Measurements from ENCODE around the gene GLRA3. TPM values are rescaled to one million over a fixed set of nuclear protein-coding genes. Genes with fewer than 3 reads are reported as not detected.

GLRA3 gene
- total and polyA plus RNA-seq, 4 donors: 0.06 to 0.15 TPM; not detected in 2

DNA sequence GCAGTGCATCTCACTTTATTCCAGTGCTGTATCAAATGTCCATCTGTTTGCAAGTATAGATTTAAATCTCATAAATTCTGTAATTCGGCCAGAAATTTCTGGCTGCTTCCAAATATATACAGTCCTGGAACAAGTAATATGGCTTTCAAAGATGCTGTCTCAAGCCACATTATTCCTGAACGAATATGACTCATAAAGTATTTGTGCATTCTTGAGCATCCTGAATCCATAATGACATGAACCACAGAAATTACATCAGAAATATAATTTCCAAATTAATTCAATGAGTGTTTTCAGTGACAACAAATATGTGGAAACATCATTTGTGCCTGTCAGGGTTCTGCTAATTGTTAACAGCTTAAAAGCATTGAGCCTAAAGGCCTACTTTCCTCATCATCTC is 165.8 kb downstream of the GLRA3 start:
- TF ChIP-seq, protein P1, sequence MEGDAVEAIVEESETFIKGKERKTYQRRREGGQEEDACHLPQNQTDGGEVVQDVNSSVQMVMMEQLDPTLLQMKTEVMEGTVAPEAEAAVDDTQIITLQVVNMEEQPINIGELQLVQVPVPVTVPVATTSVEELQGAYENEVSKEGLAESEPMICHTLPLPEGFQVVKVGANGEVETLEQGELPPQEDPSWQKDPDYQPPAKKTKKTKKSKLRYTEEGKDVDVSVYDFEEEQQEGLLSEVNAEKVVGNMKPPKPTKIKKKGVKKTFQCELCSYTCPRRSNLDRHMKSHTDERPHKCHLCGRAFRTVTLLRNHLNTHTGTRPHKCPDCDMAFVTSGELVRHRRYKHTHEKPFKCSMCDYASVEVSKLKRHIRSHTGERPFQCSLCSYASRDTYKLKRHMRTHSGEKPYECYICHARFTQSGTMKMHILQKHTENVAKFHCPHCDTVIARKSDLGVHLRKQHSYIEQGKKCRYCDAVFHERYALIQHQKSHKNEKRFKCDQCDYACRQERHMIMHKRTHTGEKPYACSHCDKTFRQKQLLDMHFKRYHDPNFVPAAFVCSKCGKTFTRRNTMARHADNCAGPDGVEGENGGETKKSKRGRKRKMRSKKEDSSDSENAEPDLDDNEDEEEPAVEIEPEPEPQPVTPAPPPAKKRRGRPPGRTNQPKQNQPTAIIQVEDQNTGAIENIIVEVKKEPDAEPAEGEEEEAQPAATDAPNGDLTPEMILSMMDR (IDR thresholded peaks at IDR 0.05; ENCODE audit: control extremely low read depth, extremely low read depth): no peak
- ATAC-seq (ENCODE audit: insufficient read depth, low FRiP score) (no peak), DNase-seq (no peak)
- H3K9me3 ChIP-seq (ENCODE audit: control insufficient read depth in 4 of 4, insufficient read depth in 3 of 4, low read length in 3 of 4): no peaks in the 10 kb centered on the region
- H3K9ac ChIP-seq (ENCODE audit: insufficient read depth in 1 of 2, low read length in 2 of 2): no peak overlapping the region
- no peak overlapping the region for H3K4me3 ChIP-seq
- no peak overlapping the region for H3K27ac ChIP-seq (ENCODE audit: low read depth in 1 of 2, low read length in 1 of 2)
- no peaks in the 10 kb centered on the region for H3K27me3 ChIP-seq (ENCODE audit: control insufficient read depth in 3 of 3, insufficient read depth in 3 of 3, low read length in 2 of 3)
- no peaks in the 10 kb centered on the region for H3K4me1 ChIP-seq (ENCODE audit: control insufficient read depth in 5 of 5, insufficient read depth in 5 of 5, low read length in 5 of 5)
- H3K36me3 ChIP-seq (ENCODE audit: control insufficient read depth in 4 of 4, insufficient read depth in 4 of 4, low read length in 4 of 4): no peaks in the 10 kb centered on the region
- WGBS, 2 donors: 86 to 96% methylated on average over 2 of the region's 2 CpGs

DNA sequence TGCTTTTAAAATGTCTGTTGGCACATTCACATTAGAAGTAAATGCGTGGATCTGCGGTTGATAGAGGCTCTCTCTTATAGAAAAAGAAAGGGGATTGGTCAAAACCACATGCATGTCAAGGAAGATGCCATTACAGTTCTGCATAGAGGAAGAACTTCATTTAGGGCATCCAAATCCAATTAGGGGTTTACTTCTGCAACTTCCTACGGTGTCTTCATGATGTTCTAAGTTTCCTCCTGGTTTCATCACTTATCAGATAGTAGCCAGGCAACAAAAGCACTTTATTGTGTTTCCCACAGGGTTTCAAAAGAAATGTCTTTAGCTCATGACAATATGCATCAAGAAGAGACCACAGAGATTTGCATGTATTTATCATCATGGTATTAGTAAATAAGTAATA is 170.8 kb downstream of the GLRA3 start:
- ATAC-seq (ENCODE audit: insufficient read depth, low FRiP score) (no peak), DNase-seq (no peak)
- Histone ChIP-seq H3K4me3 (no peak overlapping the region), H3K27ac (ENCODE audit: low read depth in 1 of 2, low read length in 1 of 2) (no peak overlapping the region), H3K9me3 (ENCODE audit: control insufficient read depth in 4 of 4, insufficient read depth in 3 of 4, low read length in 3 of 4) (no peaks in the 10 kb centered on the region), H3K36me3 (ENCODE audit: control insufficient read depth in 4 of 4, insufficient read depth in 4 of 4, low read length in 4 of 4) (no peaks in the 10 kb centered on the region), H3K4me1 (ENCODE audit: control insufficient read depth in 5 of 5, insufficient read depth in 5 of 5, low read length in 5 of 5) (no peaks in the 10 kb centered on the region), H3K27me3 (ENCODE audit: control insufficient read depth in 3 of 3, insufficient read depth in 3 of 3, low read length in 2 of 3) (no peaks in the 10 kb centered on the region), H3K9ac (ENCODE audit: insufficient read depth in 1 of 2, low read length in 2 of 2) (no peak overlapping the region)
- 68 to 86% methylated on average over 3 of the region's 3 CpGs for WGBS, 2 donors
- TF ChIP-seq, protein P1 (IDR thresholded peaks at IDR 0.05; ENCODE audit: control extremely low read depth, extremely low read depth): no peak

DNA sequence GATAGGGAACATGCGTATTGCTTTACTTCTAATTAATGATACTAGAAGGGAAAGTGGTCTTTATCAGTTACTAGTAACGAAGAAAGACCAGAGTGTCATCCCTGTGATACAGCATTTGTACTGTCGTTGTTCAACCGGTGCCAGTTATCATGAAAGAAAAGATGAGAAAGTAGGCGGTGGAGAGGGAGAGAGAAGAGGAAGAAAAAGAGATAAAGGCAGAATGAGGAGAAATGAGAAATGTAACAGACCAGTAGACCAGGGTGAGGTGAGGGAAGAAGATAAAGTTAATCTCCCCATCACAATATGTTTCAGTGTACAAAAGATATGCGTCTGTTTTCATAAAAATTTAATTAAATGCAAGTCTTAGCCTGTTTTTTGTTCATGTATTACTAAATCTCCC is 171.6 kb downstream of the GLRA3 start:
- 87 to 93% methylated on average over 6 of the region's 6 CpGs for WGBS, 2 donors
- Histone ChIP-seq H3K9ac (ENCODE audit: insufficient read depth in 1 of 2, low read length in 2 of 2) (no peak overlapping the region), H3K9me3 (ENCODE audit: control insufficient read depth in 4 of 4, insufficient read depth in 3 of 4, low read length in 3 of 4) (no peaks in the 10 kb centered on the region), H3K27ac (ENCODE audit: low read depth in 1 of 2, low read length in 1 of 2) (no peak overlapping the region), H3K27me3 (ENCODE audit: control insufficient read depth in 3 of 3, insufficient read depth in 3 of 3, low read length in 2 of 3) (no peaks in the 10 kb centered on the region), H3K36me3 (ENCODE audit: control insufficient read depth in 4 of 4, insufficient read depth in 4 of 4, low read length in 4 of 4) (no peaks in the 10 kb centered on the region), H3K4me1 (ENCODE audit: control insufficient read depth in 5 of 5, insufficient read depth in 5 of 5, low read length in 5 of 5) (no peaks in the 10 kb centered on the region), H3K4me3 (no peak overlapping the region)
- DNase-seq (no peak), ATAC-seq (ENCODE audit: insufficient read depth, low FRiP score) (no peak)
- TF ChIP-seq, protein P1 (IDR thresholded peaks at IDR 0.05; ENCODE audit: control extremely low read depth, extremely low read depth): no peak

DNA sequence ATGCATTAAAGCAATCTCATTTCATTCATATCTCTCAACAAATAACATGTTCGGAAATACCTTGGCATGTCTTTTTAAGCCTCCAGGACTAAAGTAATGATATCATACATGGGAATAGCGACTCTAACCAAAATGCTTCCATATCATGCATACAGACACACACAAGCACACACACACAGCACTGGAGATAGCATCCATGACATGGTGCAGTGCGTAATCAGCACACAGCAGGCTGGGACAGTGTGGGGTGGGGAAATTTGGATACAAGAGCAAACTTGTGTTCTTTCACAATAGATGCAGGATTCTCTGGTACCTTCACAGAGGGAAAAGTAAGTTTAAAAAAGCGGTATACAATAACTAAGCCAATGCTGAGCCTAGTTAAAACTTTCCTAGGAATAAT is 174.4 kb downstream of the GLRA3 start:
- TF ChIP-seq, protein P1 (IDR thresholded peaks at IDR 0.05; ENCODE audit: control extremely low read depth, extremely low read depth): no peak
- Histone ChIP-seq H3K9ac (ENCODE audit: insufficient read depth in 1 of 2, low read length in 2 of 2) (no peak overlapping the region), H3K9me3 (ENCODE audit: control insufficient read depth in 4 of 4, insufficient read depth in 3 of 4, low read length in 3 of 4) (no peaks in the 10 kb centered on the region), H3K27me3 (ENCODE audit: control insufficient read depth in 3 of 3, insufficient read depth in 3 of 3, low read length in 2 of 3) (no peaks in the 10 kb centered on the region), H3K36me3 (ENCODE audit: control insufficient read depth in 4 of 4, insufficient read depth in 4 of 4, low read length in 4 of 4) (no peaks in the 10 kb centered on the region), H3K27ac (ENCODE audit: low read depth in 1 of 2, low read length in 1 of 2) (no peak overlapping the region), H3K4me1 (ENCODE audit: control insufficient read depth in 5 of 5, insufficient read depth in 5 of 5, low read length in 5 of 5) (no peaks in the 10 kb centered on the region), H3K4me3 (no peak overlapping the region)
- WGBS, 2 donors: 88 to 93% methylated on average over 4 of the region's 4 CpGs
- no peak for ATAC-seq (ENCODE audit: insufficient read depth, low FRiP score)
- no peak for DNase-seq
